ENCODE results near the gene CBY3. TPM values are rescaled to one million over a fixed set of nuclear protein-coding genes. Genes with fewer than 3 reads are reported as not detected.
"Not testable (repeated sequence)": the region's sequence is repeated elsewhere in the genome, so short reads cannot be mapped to it uniquely, and the experiment has no call there.

The CBY3 gene
- total and polyA plus RNA-seq, 8 donors = not detected

- 39 to 62% methylated on average over 7 of the region's 7 CpGs for WGBS, 2 donors
- Histone ChIP-seq H3K4me3 (no peak overlapping the region), H3K4me1 (no peaks in the 10 kb centered on the region), H3K27ac (no peak overlapping the region), H3K36me3 (no peaks in the 10 kb centered on the region), H3K9me3 (no peaks in the 10 kb centered on the region), H3K27me3 (no peaks in the 10 kb centered on the region)
- intact Hi-C loops (cut with DNase I) = loop anchor here in 1 of 3 donors (10.0 kb wide), 1 partner anchor 126 kb away; the partner anchor contains the start of gene LTC4S
- ATAC-seq (peak in 3 of 4 donors; percentile 70 to 90 (median 77)), FAIRE-seq (no peak), DNase-seq (peak in 2 of 6 donors; percentile 51 to 57)
- TF ChIP-seq CTCF (IDR thresholded peaks at IDR 0.05) = peak in 3 of 4 donors; percentile 15 to 30 (median 28)
Observed at GRCh38 chr5:179668391-179668790, 12.4 kb downstream of the CBY3 start.

GRCh38 chr5:179661647-179662046, 19.2 kb downstream of the CBY3 start:
- DNase-seq, H3K27ac ChIP-seq, H3K27me3 ChIP-seq, ATAC-seq, H3K9me3 ChIP-seq, H3K36me3 ChIP-seq, FAIRE-seq, H3K4me3 ChIP-seq, H3K4me1 ChIP-seq: not testable (repeated sequence)
- intact Hi-C loops (cut with DNase I) = loop anchor here in 1 of 3 donors (10.0 kb wide), 1 partner anchor 133 kb away; the partner anchor contains the start of gene LTC4S
- 85 to 90% methylated on average over 6 of the region's 6 CpGs for WGBS, 2 donors

- H3K4me3 ChIP-seq = peak overlapping the region; percentile 20 to 55 (median 34)
- H3K27ac ChIP-seq; H3K36me3 ChIP-seq; DNase-seq; FAIRE-seq; H3K4me1 ChIP-seq; intact Hi-C loops (cut with DNase I); H3K9me3 ChIP-seq; H3K27me3 ChIP-seq: not testable (repeated sequence)
- ATAC-seq = peak; percentile 47 to 72 (median 66)
- WGBS, 2 donors = 3 to 4% methylated on average over 10 of the region's 29 CpGs
Observed at GRCh38 chr5:179658179-179658856, 22.5 kb downstream of the CBY3 start.

GRCh38 chr5:179657302-179658178, 23.3 kb downstream of the CBY3 start:
- H3K4me3 ChIP-seq; H3K9me3 ChIP-seq; H3K4me1 ChIP-seq; FAIRE-seq; H3K27me3 ChIP-seq; H3K36me3 ChIP-seq; H3K27ac ChIP-seq; intact Hi-C loops (cut with DNase I): not testable (repeated sequence)
- ATAC-seq (peak; percentile 96 to 98 (median 97)), DNase-seq (peak in 1 of 6 donors; percentile 28)
- 20 to 78% methylated on average over 2 to 12 of the region's 50 CpGs for WGBS, 2 donors

- DNase-seq; H3K27ac ChIP-seq; H3K36me3 ChIP-seq; H3K9me3 ChIP-seq; intact Hi-C loops (cut with DNase I); H3K4me1 ChIP-seq; ATAC-seq; H3K27me3 ChIP-seq; H3K4me3 ChIP-seq; FAIRE-seq: not testable (repeated sequence)
- WGBS, 2 donors = 63 to 89% methylated on average over 2 of the region's 2 CpGs
Observed at GRCh38 chr5:179653135-179653534, 27.7 kb downstream of the CBY3 start.

- intact Hi-C loops (cut with DNase I); DNase-seq; H3K27me3 ChIP-seq; ATAC-seq; FAIRE-seq; H3K4me1 ChIP-seq; H3K36me3 ChIP-seq; H3K9me3 ChIP-seq; H3K4me3 ChIP-seq; H3K27ac ChIP-seq: not testable (repeated sequence)
- WGBS, 2 donors = 93 to 95% methylated on average over 11 to 24 of the region's 26 CpGs
Observed at GRCh38 chr5:179650245-179650644, 30.6 kb downstream of the CBY3 start.

GRCh38 chr5:179649166-179649703, 31.6 kb downstream of the CBY3 start:
- H3K27ac ChIP-seq; FAIRE-seq; H3K36me3 ChIP-seq; intact Hi-C loops (cut with DNase I); H3K4me1 ChIP-seq; H3K4me3 ChIP-seq; H3K9me3 ChIP-seq; H3K27me3 ChIP-seq: not testable (repeated sequence)
- DNase-seq (peak in 1 of 6 donors; percentile 34), ATAC-seq (peak in 1 of 4 donors; percentile 11)
- WGBS, 2 donors = 57 to 74% methylated on average over 6 to 10 of the region's 10 CpGs

All from pancreas (tissue), 10 donors.